ENCODE measurements around the gene CSTB. TPM values are rescaled to one million over a fixed set of nuclear protein-coding genes. Genes with fewer than 3 reads are reported as not detected.

The CSTB gene
- total and polyA plus RNA-seq, 2 of the 8 experiments (the other 6 are each of a cell fraction or from before 2014, with no cell fraction given), result 53.8 to 64.1 TPM

DNA sequence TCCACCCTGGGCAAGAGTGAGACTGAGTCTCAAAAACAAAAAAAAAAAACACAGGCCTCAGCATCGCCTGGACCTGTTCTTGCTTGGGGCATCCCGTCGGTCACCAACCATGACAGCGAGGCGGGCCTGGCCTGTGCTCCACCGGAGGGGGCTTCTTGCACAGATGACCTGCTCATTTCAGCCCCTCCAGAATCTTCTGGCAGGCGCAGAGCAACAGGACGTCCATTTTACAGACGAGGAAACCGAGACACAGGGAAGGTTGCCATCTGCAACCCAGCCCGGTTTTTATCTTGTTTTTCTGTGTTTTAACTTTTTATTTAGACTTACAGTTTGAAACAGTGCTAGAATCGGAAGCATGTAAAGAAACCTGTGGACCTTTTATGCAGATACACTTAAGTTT lies 918 bp downstream of the CSTB start (continued):
- TF ChIP-seq RXRA (IDR thresholded peaks at IDR 0.05; ENCODE audit: insufficient read depth, low read depth, low read length) (no peak), TCF12 (IDR thresholded peaks at IDR 0.05; ENCODE audit: low read depth, low read length) (no peak)
